ENCODE data around the gene IQUB.

- TF ChIP-seq CTCF (IDR thresholded peaks at IDR 0.05) = no peak
- no peak for TF ChIP-seq ZFX (IDR thresholded peaks at IDR 0.05; ENCODE audit: borderline replicate concordance)
Observed at GRCh38 chr7:123535517-123535916, 1.1 kb upstream of the IQUB start.

Data from 22Rv1 (cell line).